Stimulated activated CD4-positive, alpha-beta T cell treated with anti-CD3 and anti-CD28 coated beads, Interleukin-12 subunit alpha, Interleukin-12 subunit beta, amount 100 ng/mL, for 24 hours (primary cell): ENCODE measurements around the gene SRC.

Source experiments
- DNase-seq, 2 experiments: peaks; one replicate each; pipeline ENCODE4 v3.0.0-alpha.2; 2020; ENCODE audit warnings: low read depth in 2 of 2

SRC gene

DNA sequence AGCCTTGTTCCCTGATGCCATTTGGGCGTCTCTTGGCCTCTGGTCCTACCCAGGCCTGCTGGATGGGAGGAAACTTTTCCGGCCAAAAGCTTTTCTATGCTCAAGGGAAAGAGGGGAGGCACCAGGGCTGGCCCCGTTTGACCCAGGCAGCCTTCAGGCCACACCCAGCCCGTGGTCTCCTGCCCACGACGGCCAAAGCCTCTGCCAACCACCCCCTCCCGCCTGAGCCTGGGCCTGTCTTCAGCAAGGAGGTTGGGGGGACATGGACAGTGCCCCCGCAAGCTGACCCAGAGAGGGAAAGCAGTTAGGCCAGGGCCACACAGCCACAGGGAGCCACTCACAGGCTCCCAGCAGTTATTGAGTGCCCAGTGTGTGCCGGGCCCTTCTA lies 49.5 kb downstream of the SRC start:
- DNase-seq: no peak

DNA sequence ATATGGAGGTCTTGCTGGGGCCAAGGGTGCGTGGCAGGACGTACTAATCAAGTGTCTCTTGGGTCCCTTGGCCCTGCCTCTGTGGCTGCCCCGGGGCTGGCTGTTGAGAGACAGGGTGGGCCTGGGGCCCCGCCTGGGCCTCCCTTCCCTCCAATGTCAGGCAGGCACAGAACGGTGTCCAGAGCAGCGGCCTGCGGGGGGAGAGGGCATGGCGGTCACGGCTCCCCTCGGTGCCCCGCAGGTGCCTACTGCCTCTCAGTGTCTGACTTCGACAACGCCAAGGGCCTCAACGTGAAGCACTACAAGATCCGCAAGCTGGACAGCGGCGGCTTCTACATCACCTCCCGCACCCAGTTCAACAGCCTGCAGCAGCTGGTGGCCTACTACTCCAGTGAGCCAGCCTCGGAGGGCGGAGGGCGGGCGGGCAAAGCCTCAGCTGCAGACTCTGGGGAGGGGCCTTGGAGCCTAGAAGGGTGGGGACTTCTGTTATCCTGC lies 50.0 kb downstream of the SRC start:
- no peak for DNase-seq

DNA sequence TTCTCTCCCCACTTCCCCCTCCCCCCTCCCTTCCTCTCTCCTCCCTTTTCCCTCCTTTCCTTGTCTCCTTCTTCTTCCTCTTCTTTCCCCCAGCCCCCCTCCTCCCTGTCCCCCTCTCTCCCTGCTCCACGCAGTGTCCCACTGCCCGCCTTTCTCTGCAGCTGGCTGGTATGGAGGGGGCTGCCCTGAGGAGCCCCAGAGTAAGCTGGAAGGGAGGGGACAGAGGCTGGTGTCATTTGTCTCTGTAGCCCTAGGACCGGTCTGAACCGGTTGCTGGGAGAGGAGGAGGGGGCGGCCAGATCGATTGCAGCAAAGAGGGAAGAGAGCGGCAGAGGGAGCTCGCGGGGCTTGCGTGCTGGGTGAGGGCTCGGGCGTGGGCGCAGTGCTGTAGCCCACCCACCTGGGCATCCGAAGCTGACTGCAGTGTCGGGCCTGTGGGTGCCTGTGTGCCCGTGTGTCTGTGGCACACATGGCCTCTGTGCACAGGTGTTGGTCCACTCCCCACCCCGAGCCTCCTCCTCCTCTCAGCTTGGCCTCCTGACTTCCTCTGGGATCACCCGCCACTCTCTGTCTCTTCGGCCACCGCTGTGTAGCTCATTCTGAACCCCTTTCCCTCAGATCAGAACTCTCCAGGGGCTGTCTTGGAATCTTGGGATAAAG lies 50.6 kb downstream of the SRC start:
- DNase-seq: no peak

DNA sequence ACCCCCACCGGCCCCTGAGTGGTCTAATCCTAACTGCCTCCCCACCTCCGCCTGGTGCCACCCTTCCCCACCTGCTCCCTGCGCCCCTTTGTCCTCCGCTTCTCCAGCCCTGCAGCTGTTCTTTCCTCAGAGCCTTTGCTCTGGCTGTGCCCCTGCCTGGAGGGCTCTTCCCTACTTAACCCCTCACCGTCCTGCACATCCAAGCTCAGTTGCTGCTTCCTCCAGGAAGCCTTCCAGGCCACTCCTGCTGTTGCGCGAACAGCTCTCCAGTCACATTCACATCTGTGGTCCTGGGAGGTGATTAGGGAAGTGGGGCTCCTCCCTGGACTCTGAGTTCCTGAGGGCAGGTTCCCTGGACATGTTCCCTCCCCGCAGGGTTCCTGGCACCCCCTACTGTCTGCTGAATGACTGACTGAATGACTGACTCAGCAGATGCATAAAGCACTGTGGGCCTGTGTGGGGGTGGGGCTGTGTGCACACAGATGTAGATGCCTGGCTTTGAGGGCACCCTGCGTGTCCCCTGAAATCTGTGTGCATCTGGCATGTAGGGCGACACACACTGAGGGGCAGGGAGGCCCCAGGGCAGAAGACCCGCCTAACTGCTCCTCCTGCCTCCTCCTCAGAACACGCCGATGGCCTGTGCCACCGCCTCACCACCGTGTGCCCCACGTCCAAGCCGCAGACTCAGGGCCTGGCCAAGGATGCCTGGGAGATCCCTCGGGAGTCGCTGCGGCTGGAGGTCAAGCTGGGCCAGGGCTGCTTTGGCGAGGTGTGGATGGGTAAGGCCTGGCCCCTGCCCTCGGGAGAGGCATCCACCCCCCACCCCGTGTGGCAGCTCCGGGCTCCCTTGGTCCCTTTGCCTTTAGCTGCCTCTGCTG lies 51.4 kb downstream of the SRC start:
- DNase-seq: no peak

DNA sequence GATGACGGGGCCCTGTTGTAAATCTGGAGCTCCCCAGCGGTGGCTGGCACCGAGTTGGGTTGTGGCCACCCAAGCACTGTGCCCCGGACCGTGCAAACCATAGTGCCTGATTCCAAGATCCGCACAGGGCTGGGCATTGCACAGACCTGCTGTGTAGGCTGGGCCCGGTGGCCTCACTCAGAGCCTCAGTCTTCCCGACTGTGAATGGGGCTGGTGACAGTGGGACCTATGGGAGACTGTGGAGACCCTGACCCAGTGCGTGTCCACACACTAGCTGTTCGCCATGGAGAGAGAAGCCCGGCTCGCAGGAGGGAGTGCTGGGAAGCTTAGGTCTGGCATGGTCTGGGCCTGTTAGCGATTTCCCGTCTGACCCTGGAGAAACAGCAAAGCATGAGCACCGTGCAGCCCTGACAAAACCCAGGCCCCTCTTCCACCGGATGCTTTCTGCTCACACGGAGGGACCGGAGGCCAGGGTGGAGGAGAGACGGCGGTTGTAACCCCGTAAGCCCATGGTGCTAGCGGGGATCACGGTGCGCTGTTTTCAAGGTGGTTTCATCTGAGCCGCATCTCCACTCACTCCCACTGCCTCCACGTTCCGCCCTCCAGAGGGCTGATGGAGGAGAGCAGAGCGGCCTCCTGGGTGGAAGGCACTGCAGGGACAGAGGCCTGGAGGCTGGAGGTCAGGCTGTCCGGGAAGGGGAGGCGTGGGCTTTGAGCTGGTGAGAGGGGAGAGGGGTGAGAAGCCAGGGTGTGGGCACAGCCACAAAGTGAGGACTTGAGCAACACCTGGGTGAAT lies 52.2 kb downstream of the SRC start:
- no peak for DNase-seq

DNA sequence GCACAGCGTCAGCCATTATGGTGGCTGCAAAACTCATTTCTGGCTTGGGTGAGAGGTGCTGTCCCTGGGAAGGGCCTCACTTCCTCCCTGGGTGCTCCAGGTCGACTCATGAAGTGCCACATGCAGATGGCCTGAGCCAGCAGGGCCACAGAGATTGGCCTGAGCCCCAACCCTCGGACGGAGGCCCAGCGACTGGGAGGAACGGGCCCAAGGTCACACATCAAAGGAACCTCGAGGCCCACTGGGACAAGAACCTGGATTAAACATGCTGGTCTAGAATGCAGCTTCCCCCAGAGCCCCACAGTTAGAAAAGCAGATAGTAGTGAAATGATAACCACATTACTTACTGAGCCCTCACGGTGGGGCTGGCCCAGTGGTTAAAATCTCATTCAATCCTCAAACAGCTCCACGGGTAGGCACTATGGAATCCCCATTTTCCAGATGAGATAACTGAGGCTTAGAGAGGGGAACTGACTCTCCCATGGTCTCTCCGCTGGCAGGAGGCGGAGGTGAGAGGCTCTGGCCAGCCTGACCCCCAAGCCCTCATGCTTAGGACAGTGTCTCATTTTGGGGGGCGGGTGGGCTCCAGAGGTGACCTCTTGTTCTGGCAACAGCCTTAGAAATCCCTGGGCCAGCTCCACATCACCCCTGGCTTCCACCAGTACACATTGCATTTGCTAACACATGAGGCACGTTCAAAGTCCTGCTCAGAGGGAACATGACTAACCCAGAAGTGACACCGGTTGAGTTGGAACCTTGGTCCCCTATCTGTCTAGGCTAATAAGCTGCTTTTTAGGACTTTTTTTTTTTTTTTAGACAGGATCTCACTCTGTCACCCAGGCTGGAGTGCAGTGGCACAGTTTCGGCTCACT lies 53.0 kb downstream of the SRC start:
- no peak for DNase-seq

DNA sequence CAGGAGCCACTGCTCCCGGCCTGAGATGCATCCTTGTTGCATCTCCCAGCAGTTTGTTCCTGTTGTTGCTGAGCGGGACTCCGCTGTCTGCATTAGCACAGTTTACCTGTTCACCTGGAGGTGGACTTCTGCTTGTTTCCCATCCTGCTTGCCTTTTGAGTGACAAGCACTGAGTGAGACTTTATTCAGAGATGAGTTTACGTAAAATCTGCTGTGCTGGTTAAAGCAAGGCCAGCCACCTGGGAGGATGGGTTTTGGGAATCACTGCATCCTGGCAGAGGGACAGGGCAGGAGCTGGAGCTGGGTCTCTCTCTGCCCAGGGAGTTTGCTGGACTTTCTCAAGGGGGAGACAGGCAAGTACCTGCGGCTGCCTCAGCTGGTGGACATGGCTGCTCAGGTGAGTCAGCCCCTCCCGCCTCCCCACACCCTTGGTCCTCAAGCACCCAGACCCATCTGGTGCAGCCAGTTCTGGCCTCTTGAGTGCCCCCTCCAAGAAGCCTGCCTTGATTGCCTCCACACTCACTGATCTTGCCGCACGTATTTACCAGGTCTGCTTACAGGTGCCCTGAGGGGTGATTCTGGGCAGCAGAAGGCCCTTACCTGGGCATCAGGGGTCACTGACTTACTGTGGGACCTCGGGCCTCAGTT lies 55.5 kb downstream of the SRC start:
- DNase-seq: no peak

DNA sequence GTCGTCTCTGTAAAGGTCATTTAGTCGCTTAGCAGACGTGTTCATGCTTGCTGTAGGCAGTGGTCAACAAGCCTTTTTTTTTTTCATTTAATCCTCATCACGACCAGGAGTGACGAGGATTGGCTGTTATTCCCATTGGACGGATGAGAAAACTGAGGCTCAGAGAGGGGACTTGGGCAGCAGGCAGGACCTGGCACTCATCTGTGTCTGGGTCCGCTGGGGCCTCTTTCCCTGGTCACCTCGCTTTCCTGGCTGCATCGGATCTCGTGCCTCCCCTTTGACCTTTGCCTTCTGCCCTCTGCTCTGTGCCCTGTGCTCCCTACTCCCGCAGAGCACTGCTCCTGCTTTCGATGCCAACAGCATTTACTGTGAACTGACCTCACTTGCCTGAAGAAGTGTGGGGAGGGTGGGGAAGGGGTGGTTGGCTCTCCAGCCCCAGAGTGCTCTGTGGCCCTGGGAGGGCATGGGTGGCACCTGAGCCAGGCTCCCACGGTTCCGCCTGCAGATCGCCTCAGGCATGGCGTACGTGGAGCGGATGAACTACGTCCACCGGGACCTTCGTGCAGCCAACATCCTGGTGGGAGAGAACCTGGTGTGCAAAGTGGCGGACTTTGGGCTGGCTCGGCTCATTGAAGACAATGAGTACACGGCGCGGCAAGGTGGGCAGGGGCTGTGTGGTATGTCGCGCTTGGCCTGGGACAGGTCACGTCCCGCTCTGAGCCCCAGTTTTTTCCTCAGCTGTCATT lies 56.2 kb downstream of the SRC start:
- DNase-seq: no peak

DNA sequence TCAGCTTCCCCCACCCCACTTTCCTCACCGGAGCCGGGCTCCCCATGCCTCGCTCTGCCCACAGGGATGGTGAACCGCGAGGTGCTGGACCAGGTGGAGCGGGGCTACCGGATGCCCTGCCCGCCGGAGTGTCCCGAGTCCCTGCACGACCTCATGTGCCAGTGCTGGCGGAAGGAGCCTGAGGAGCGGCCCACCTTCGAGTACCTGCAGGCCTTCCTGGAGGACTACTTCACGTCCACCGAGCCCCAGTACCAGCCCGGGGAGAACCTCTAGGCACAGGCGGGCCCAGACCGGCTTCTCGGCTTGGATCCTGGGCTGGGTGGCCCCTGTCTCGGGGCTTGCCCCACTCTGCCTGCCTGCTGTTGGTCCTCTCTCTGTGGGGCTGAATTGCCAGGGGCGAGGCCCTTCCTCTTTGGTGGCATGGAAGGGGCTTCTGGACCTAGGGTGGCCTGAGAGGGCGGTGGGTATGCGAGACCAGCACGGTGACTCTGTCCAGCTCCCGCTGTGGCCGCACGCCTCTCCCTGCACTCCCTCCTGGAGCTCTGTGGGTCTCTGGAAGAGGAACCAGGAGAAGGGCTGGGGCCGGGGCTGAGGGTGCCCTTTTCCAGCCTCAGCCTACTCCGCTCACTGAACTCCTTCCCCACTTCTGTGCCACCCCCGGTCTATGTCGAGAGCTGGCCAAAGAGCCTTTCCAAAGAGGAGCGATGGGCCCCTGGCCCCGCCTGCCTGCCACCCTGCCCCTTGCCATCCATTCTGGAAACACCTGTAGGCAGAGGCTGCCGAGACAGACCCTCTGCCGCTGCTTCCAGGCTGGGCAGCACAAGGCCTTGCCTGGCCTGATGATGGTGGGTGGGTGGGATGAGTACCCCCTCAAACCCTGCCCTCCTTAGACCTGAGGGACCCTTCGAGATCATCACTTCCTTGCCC lies 57.4 kb downstream of the SRC start:
- no peak for DNase-seq

DNA sequence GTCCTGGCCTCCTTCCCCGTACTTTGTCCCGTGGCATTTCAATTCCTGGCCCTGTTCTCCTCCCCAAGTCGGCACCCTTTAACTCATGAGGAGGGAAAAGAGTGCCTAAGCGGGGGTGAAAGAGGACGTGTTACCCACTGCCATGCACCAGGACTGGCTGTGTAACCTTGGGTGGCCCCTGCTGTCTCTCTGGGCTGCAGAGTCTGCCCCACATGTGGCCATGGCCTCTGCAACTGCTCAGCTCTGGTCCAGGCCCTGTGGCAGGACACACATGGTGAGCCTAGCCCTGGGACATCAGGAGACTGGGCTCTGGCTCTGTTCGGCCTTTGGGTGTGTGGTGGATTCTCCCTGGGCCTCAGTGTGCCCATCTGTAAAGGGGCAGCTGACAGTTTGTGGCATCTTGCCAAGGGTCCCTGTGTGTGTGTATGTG lies 58.5 kb downstream of the SRC start:
- DNase-seq: no peak

DNA sequence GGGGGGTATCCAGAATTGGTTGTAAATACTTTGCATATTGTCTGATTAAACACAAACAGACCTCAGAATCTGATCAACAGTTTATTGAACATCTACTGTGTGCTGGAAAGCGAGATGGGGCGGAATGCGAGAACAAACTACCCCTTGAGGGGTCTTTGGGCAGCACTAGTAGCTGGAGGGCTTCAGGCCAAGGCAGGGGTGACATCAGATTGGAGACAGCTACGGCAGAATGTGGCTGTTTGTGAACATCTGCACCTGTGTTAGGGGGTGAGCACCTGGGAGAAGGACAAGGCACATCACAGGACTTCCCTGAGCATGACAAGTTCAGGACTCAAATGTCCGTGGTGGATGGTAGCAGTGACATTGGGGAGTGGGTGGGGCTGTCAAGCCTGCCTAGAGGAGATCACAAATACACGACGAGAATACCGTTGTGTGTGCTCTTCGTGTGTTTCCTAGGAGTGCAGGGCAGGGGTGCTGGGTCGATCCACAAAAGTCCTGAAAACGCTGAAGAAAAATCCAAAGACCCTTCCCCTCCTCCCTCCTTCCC lies 59.5 kb downstream of the SRC start:
- DNase-seq: no peak

DNA sequence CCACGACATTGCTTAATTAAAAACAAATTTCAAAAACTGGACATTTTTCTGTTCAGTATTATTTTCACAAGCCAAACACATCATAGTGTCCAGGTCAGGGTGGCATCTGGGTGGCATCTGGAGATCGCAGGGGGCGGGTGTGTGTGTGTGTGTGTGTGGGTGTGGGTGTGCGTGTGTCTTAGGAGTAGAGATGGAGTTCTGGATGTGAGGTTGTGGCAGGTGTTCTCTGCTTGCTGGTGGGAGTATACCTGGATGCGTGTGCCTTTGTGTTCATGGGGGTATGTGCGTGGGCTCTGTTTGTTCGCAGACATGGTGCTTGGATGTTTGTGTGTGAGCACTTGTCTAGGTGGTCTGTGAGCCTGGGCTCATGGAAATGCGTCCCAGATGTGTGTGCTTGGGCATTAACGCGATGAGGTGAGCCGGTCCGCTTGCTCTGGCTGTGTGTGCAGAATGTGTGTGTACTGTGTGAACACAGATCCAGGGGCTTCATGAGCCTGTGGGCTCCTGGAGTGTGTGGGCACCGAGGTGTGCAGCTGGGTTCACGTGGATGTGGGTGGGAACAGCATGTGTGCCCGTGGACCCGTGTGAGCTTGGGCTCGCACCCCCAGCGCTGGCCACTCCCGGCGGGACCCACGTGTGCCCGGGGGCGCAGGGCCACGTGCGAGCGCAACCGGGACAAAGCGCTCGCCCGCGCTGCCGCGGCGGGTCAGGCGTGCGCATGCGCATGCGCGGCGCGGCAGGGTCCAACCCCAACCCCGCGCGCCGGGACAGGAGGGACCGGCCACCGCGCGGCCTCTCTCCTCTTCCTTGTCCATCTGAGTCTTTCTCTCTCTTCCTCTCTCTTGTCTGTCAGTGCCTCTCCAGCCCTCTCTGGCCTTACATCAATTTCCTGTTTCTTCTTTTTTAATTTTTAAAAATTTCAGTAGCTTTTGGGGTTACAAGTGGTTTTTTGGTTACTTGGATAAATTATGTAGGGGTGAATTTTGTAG lies 60.4 kb downstream of the SRC start:
- DNase-seq: peak; percentile 8 to 37

DNA sequence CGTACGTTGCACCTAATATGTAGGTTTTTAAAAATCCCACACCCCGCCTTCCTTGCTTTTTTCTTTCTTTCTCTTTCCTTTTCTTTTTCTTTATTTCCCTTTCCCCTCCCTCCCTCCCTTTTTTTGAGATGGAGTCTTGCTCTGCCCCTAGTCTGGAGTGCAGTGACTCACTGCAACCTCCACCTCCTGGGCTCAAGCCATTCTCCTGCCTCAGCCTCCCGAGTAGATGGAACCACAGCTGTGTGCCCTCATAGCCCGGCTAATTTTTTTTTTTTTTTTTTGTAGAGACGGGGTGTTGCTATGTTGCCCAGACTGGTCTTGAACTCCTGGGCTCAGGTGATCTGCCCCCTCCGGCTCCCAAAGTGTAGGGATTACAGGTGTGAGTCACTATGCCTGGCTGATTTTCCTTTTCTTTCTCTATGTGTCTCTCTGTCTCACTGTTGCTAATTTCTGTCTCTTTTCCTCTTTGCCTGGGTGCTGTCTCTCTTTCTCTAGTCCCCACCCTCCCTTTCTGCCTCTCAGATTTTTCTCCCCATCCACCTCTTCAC lies 61.2 kb downstream of the SRC start:
- no peak for DNase-seq

DNA sequence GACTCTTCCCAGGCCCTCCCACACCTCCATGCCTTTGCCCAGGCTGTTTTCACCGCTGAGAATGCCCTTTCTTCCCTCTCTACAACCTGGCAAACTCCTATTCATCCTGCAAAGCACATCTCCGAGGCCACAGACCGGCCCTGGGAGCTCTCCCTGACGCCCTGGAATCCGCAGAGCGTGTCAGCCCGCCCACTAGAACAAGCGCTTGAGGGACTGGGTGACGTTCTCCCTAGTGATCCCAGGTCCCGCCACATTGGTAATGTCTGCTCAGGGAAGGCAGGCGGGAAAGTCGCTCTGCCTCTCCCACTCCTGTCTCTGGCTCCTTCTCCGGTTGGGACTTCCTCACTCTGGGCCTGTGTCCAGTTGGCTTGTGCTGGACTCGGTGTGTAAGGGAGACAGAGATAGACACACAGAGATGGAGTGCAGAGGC lies 61.6 kb downstream of the SRC start:
- no peak for DNase-seq

DNA sequence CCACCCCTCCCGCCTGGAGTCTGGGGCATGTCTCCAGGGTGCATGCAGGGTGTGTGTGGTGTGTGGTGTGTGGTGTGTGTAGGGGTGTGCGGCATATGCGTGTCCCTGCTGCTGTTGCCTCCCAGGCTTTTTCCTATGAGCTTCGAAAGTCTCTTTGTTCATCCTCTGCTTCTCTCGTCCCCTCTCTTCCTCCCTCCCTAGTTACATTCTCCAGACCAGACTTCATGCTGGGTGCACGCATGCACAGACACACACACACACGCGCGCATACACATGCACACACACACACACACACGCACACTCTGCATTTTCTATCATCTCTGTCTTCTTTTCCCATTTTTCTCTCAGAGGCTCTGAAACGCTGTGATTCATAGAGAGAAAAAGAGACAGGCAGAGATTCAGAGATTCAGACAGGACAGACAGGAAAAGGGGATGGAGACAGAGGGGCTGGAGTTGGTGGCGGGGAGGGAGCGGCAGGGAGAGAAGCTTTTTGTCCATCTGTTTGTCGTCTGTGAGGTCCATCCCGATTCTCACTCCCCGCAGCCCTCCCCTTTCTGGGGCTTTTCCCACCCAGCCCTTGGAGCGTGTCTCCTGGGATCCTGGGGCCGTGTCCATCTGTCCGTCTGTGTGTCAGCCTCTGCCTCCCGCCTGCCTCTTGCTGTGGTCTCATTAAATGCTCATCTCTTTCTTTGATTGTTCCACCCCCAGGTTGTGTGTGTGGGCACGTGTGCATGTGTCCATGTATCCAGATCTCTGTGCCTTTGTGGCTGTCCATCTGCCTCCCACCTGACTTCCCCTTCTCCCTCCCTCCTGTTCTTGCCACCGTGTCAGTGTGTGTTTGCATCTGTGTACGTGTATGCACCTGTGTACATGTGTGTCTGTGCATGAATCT lies 62.6 kb downstream of the SRC start:
- DNase-seq: no peak
